Measurements from ENCODE around the gene LGALS1.

DNA sequence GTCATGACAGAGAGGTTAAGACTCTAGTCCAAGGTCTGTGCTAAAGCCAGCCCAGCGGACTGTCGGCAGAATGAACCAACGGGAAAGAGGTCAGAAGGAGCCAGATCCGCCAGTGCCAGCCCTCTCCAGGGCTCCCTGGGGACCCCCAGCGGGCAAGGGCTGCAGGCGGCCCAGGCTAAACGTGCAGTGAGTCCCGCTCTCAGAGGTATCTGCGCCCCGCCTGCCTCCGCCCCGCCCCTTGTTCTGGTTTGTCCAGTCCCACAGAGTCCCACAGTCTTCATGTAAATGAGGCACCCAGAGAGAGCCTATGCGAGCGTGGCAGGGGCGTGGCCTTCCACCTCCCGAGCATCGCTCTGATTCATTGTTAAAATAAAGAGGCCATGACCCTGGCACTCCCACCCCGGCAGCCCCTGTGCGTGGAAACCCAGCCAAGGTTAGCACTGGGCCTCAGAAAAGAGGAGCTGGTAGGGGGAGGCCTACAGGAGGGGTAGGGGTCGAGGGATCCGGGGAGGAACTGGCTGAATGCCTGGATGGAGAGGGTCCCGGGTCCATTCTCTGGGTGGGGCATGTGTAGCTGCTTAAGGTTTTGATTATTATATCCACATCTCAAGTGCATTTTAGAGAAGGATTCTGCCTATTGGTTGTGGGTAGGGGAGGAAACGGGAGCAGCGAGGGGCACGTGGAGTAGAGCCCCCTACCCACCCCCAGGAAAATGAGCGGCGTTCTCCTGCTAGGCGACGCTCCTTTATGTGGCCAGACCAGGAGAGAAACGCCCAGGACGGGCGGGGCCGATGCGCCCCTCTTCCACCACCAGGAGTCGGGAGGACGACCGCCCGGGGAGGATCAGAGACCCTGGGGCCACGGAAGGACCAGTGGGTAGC is 21.5 kb downstream of the LGALS1 start, which contains the start of gene TRIOBP:
- TF ChIP-seq, protein P1, sequence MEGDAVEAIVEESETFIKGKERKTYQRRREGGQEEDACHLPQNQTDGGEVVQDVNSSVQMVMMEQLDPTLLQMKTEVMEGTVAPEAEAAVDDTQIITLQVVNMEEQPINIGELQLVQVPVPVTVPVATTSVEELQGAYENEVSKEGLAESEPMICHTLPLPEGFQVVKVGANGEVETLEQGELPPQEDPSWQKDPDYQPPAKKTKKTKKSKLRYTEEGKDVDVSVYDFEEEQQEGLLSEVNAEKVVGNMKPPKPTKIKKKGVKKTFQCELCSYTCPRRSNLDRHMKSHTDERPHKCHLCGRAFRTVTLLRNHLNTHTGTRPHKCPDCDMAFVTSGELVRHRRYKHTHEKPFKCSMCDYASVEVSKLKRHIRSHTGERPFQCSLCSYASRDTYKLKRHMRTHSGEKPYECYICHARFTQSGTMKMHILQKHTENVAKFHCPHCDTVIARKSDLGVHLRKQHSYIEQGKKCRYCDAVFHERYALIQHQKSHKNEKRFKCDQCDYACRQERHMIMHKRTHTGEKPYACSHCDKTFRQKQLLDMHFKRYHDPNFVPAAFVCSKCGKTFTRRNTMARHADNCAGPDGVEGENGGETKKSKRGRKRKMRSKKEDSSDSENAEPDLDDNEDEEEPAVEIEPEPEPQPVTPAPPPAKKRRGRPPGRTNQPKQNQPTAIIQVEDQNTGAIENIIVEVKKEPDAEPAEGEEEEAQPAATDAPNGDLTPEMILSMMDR (IDR thresholded peaks at IDR 0.05; ENCODE audit: poor library complexity), result peak; percentile 55
- TF ChIP-seq EZH2phosphoT487 (IDR thresholded peaks at IDR 0.05; ENCODE audit: low read depth, severe bottlenecking, unreplicated experiment), result no peak

Data from hepatocyte (in vitro differentiated cells).